Heart left ventricle (tissue), 13 donors: ENCODE measurements around the gene TRPC4.

Experiments
- CTCF ChIP-seq, 12 donors: fragments of 200-600 bp; sonication (generic) in 4 of 12; IDR thresholded peaks; one replicate each; pipeline versions ENCODE4 v1.5.0 to v1.8.0; 2018 to 2022; ENCODE audit warnings: antibody characterized with exemption in 12 of 12, mild to moderate bottlenecking in 5 of 12
- POLR2A ChIP-seq, 2 donors: fragments of 450-650 bp; IDR thresholded peaks; one replicate each; pipeline ENCODE4 v1.6.1; 2017; ENCODE audit warnings: antibody characterized with exemption in 2 of 2, mild to moderate bottlenecking in 2 of 2, moderate library complexity in 2 of 2
- donor health status: ischemic (EF 13 %, LVEDD 7.1; RV severe dilation, severe dysfunction).
- donor health status: DM: no; HTN: yes; CAD: no.
- donor health status: DM: no; HTN: no; CAD: no.
- donor health status: ischemic (EF 25% LVEDD 6.9; RV normal size, moderate dysfunction).
- donor health status: ischemic (EF 25% LVEDD 5.7; RV mildly dilated, moderate dysfunction).
- donor health status: ischemic (EF 35%, LVEDD 5.7; RV mildly dilated, moderate dysfunction).
- donor health status: nonischemic (EF 11% LVEDD 7.7; RV severe dilation, severe dysfunction).
- donor health status: DM: yes; HTN: yes; CAD: no.
- donor health status: PGD.
- donor health status: ischemic (EF 29% LVEDD 5.4; RV normal size, mild dysfunction).
- donor health status: nonischemic (EF 23%, LVEDD 6.1; RV moderate dilation, normal function).

GRCh38 chr13:37707739-37708500 is 161.7 kb downstream of the TRPC4 start:
- no peak for TF ChIP-seq CTCF (IDR thresholded peaks at IDR 0.05)
- no peak for TF ChIP-seq POLR2A (IDR thresholded peaks at IDR 0.05)
